Lung (tissue), 12 donors: ENCODE results near the gene CHST1. TPM values are rescaled to one million over a fixed set of nuclear protein-coding genes. Genes with fewer than 3 reads are reported as not detected.

Source experiments
- ATAC-seq: fragments of 200-7000 bp; cut with Tn5 transposase; one replicate; pipeline ENCODE4 v1.9.1; 2020; ENCODE audit warnings: moderate number of reproducible peaks; ENCODE audit not compliant: insufficient read depth, low FRiP score
- DNase-seq, 3 donors: peaks; one replicate each; pipeline ENCODE4 v3.0.0-alpha.2; 2013 to 2017
- H3K27ac ChIP-seq, 2 donors: one replicate each; pipeline ENCODE4 v1.5.1; 2013; ENCODE audit warnings: mild to moderate bottlenecking in 2 of 2, moderate library complexity in 2 of 2, control low read depth in 1 of 2, inconsistent platforms in 1 of 2, low read depth in 1 of 2, low read length in 1 of 2
- H3K27me3 ChIP-seq, 3 donors: one replicate each; pipeline ENCODE4 v1.5.1; 2013; ENCODE audit warnings: low read length in 2 of 3; ENCODE audit not compliant: control insufficient read depth in 3 of 3, insufficient read depth in 3 of 3
- H3K36me3 ChIP-seq, 4 donors: one replicate each; pipeline ENCODE4 v1.5.1; 2013; ENCODE audit warnings: low read length in 4 of 4, mild to moderate bottlenecking in 1 of 4, moderate library complexity in 1 of 4; ENCODE audit not compliant: control insufficient read depth in 4 of 4, insufficient read depth in 4 of 4
- H3K4me1 ChIP-seq, 5 donors: one replicate each; pipeline ENCODE4 v1.5.1; 2013; ENCODE audit warnings: low read length in 5 of 5, mild to moderate bottlenecking in 2 of 5, moderate library complexity in 1 of 5; ENCODE audit not compliant: control insufficient read depth in 5 of 5, insufficient read depth in 5 of 5
- H3K4me3 ChIP-seq: one replicate; pipeline ENCODE4 v1.5.1; 2013; ENCODE audit warnings: mild to moderate bottlenecking, control low read depth, moderate library complexity
- H3K9ac ChIP-seq, 2 donors: one replicate each; pipeline ENCODE4 v1.5.1; 2013; ENCODE audit warnings: low read length in 2 of 2, control low read depth in 1 of 2; ENCODE audit not compliant: insufficient read depth in 1 of 2
- H3K9me3 ChIP-seq, 4 donors: one replicate each; pipeline ENCODE4 v1.5.1; 2013; ENCODE audit warnings: low read length in 3 of 4, mild to moderate bottlenecking in 1 of 4, moderate library complexity in 1 of 4; ENCODE audit not compliant: control insufficient read depth in 4 of 4, insufficient read depth in 3 of 4
- WGBS, 2 donors: extraction: QIAGEN DNeasy Blood & Tissue Kit; methylation state at CpG; one replicate each; pipeline ENCODE4 v1.1.7; 2013; 5-methylcytosine and 5-hydroxymethylcytosine counted together
- polyA plus RNA-seq, 2 donors: library from polyadenylated mRNA; stranded (reverse); fragments of 200-250 nt; gene quantifications; one replicate each; pipeline ENCODE4 v1.2.1, GENCODE V29; 2013
- total RNA-seq, 2 donors: library from RNA; depleted of rRNA in 1 of 2; stranded (reverse); fragments of >200 nt in 1 of 2; gene quantifications; one replicate each; pipeline ENCODE4 v1.2.1, GENCODE V29; 2014 to 2021
- TF ChIP-seq, protein P1 (sequence below): IDR thresholded peaks from 2 replicates; pipeline ENCODE4 v1.5.1; 2012; ENCODE audit warnings: mild to moderate bottlenecking; ENCODE audit errors: control extremely low read depth, extremely low read depth
- donor health status: control.
- donor health status: control.
- donor health status: Bipolar disorder and iron deficiency.
- donor health status: healthy.
- donor health status: DM: yes; HTN: yes; CAD: no.

The CHST1 gene
- total and polyA plus RNA-seq, 4 donors, result 1.7 to 2.4 (median 1.9) TPM

DNA sequence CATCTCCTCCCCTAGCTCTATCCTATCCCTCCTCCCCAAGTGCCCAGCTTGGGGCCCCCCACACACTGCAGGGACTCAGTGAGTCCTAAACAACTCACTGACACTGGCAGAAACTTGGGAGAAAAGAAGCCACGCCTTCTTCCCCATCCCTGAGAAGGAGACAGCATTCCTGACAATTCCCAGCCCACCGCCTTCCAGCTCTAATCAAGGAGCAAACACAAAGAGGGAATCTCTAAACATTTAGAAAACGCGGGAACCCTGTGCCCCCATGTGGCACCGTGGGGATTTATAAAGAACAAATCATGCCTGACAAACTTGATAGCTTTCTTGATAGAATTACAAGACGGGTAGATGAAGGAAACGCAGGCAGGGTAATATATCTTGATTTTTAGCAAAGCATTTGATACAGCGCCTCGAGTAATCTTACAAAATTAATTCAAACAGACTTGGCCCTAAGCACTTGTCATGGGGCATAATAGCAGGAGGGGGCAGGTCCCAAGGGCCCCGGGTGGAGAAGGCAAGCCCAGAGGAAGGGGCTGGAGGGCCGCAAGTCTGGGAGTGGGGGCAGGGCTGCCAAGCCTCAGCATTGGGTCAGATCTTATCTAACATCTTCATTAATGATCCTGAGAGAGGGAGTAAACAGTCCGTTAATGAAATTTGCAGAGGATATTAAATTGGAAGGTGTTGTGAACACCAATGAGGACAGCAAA is 4.5 kb downstream of the CHST1 start:
- no peak overlapping the region for H3K9ac ChIP-seq
- ATAC-seq (no peak), DNase-seq (no peak)
- H3K27ac ChIP-seq, result no peak overlapping the region
- peaks cover 0 to 38% (median 18%) of the 10 kb centered on the region in 3 donors for H3K27me3 ChIP-seq
- no peaks in the 10 kb centered on the region for H3K36me3 ChIP-seq
- TF ChIP-seq, protein P1, sequence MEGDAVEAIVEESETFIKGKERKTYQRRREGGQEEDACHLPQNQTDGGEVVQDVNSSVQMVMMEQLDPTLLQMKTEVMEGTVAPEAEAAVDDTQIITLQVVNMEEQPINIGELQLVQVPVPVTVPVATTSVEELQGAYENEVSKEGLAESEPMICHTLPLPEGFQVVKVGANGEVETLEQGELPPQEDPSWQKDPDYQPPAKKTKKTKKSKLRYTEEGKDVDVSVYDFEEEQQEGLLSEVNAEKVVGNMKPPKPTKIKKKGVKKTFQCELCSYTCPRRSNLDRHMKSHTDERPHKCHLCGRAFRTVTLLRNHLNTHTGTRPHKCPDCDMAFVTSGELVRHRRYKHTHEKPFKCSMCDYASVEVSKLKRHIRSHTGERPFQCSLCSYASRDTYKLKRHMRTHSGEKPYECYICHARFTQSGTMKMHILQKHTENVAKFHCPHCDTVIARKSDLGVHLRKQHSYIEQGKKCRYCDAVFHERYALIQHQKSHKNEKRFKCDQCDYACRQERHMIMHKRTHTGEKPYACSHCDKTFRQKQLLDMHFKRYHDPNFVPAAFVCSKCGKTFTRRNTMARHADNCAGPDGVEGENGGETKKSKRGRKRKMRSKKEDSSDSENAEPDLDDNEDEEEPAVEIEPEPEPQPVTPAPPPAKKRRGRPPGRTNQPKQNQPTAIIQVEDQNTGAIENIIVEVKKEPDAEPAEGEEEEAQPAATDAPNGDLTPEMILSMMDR, result no peak
- H3K9me3 ChIP-seq, result no peaks in the 10 kb centered on the region
- WGBS, 2 donors, result 27 to 35% methylated on average over 12 of the region's 12 CpGs
- no peak overlapping the region for H3K4me3 ChIP-seq
- peaks cover 0 to 52% (median 12%) of the 10 kb centered on the region in 5 donors for H3K4me1 ChIP-seq

GRCh38 chr11:45659818-45660160 is 5.6 kb downstream of the CHST1 start:
- 84 to 91% methylated on average over 4 of the region's 4 CpGs for WGBS, 2 donors
- no peaks in the 10 kb centered on the region for H3K36me3 ChIP-seq
- DNase-seq (no peak), ATAC-seq (no peak)
- no peak overlapping the region for H3K9ac ChIP-seq
- H3K27me3 ChIP-seq, result peaks cover 0 to 38% (median 18%) of the 10 kb centered on the region in 3 donors
- peaks cover 0 to 53% (median 12%) of the 10 kb centered on the region in 5 donors for H3K4me1 ChIP-seq
- peak overlapping the region in 1 of 2 donors; percentile 65 for H3K27ac ChIP-seq
- H3K9me3 ChIP-seq, result no peaks in the 10 kb centered on the region
- no peak overlapping the region for H3K4me3 ChIP-seq
- TF ChIP-seq, protein P1, result no peak

DNA sequence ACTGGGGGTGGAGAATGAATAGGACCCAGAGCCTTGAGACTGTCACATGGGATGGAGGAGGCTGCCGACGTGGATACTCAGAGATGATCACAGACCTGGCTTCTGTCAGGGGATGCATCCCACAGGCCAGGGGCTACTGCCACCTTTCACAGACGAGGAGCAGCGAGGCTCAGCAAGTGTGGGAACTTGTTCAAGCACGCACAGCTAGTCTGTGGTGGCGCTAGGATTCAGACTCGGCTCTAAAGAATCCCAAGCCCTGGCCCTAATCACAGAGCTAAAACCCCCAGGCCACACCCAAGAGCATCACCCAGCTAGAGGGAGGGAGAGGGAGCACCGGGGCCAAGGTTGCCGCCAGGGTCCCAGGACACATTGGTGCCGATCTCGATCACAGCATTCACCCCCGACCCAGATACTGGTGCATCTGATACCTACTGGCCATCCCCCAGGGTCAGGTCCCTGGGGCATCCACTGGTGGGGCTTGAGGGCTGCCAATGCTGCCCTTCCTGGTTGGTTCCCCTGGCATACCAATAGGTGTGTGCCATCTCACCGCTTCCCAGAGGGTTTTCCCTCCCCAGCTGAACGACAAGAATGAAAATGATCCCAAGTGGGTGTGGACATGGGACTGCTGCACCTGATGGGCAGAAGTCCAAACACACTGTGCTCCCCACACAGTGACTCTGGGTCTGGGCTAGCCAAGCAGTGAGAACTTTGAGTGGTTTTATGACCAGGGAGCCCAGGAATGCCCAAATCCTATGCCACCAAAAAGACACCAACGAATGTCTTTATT is 6.2 kb downstream of the CHST1 start:
- H3K4me3 ChIP-seq, result no peak overlapping the region
- H3K9ac ChIP-seq, result no peak overlapping the region
- TF ChIP-seq, protein P1, result no peak
- peaks cover 0 to 38% (median 15%) of the 10 kb centered on the region in 3 donors for H3K27me3 ChIP-seq
- peaks cover 0 to 48% (median 9%) of the 10 kb centered on the region in 5 donors for H3K4me1 ChIP-seq
- H3K9me3 ChIP-seq, result no peaks in the 10 kb centered on the region
- H3K27ac ChIP-seq, result peak overlapping the region in 1 of 2 donors; percentile 65
- 58 to 67% methylated on average over 13 to 15 of the region's 15 CpGs for WGBS, 2 donors
- ATAC-seq (no peak), DNase-seq (no peak)
- no peaks in the 10 kb centered on the region for H3K36me3 ChIP-seq
